IPS-20b (cell line): ENCODE data around the gene FCGR3A.
A peak's percentile ranks its signal among the peaks of the same experiment; 100 is the strongest.
"Not testable (repeated sequence)": the region's sequence is repeated elsewhere in the genome, so short reads cannot be mapped to it uniquely, and the experiment has no call there.

Experiments
- H3K27ac ChIP-seq: one replicate; pipeline ENCODE4 v1.5.1; 2013; ENCODE audit warnings: low read length
- H3K27me3 ChIP-seq: 2 replicates; pipeline ENCODE4 v1.6.1; 2013; ENCODE audit warnings: mild to moderate bottlenecking, low read length, inconsistent platforms; ENCODE audit not compliant: insufficient read depth
- H3K36me3 ChIP-seq: 2 replicates; pipeline ENCODE4 v1.6.1; 2013; ENCODE audit warnings: low read depth, mild to moderate bottlenecking, inconsistent platforms, low read length, moderate library complexity; ENCODE audit not compliant: insufficient read depth
- H3K4me1 ChIP-seq: 2 replicates; pipeline ENCODE4 v1.6.1; 2013; ENCODE audit warnings: mild to moderate bottlenecking, control low read depth, inconsistent platforms, low read length, moderate library complexity; ENCODE audit not compliant: insufficient read depth
- H3K4me3 ChIP-seq: 2 replicates; pipeline ENCODE4 v1.5.1; 2013; ENCODE audit warnings: mild to moderate bottlenecking, low read length, inconsistent platforms
- H3K9ac ChIP-seq: 2 replicates; pipeline ENCODE4 v1.6.1; 2013; ENCODE audit warnings: low read depth, mild to moderate bottlenecking, inconsistent platforms, low read length, moderate library complexity
- H3K9me3 ChIP-seq: 2 replicates; pipeline ENCODE4 v1.6.1; 2013; ENCODE audit warnings: mild to moderate bottlenecking, low read depth, low read length, inconsistent platforms; ENCODE audit not compliant: insufficient read depth

The FCGR3A gene

DNA sequence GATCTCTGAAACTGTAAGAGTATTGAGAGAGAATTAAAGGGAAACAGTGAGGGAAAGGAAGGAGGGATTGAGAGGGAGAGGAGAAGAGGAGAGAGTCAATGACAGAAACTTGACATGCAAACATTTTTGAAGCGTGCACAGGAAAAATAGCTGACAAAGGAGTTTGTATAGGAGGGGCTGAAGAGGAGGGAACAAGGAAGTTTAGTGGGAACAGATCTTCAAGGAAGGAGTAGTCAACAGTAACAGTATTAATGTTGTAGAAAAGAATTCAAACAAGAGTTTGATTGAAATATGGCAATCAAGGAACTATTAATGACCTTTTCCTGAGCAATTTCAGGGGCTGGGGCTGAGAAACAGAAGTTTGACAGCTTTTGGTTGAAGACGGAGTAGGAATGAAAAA, 4.0 kb upstream of the FCGR3A start:
- H3K27me3 ChIP-seq, H3K27ac ChIP-seq, H3K4me1 ChIP-seq, H3K9me3 ChIP-seq, H3K36me3 ChIP-seq, H3K9ac ChIP-seq, H3K4me3 ChIP-seq: not testable (repeated sequence)

DNA sequence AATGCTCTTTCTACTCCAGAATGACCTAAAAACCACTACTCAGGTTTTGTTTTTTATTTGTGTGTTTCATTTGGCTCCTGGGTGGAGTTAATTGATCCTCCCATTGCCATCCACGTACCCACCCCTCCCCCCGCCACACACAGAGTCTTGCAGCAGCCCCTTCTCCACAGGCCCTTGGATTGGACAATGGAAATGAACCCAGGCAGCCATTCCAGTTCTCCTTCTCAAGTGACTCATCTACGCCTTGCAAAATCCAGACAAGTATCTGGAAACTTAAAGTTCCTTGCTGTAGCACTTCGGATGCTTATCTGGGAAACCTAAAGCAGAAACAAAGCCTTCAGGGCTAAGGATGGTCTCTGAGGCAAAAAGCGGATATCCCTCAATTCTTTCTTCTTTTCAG, 1.3 kb upstream of the FCGR3A start:
- H3K4me3 ChIP-seq, H3K27me3 ChIP-seq: not testable (repeated sequence)

DNA sequence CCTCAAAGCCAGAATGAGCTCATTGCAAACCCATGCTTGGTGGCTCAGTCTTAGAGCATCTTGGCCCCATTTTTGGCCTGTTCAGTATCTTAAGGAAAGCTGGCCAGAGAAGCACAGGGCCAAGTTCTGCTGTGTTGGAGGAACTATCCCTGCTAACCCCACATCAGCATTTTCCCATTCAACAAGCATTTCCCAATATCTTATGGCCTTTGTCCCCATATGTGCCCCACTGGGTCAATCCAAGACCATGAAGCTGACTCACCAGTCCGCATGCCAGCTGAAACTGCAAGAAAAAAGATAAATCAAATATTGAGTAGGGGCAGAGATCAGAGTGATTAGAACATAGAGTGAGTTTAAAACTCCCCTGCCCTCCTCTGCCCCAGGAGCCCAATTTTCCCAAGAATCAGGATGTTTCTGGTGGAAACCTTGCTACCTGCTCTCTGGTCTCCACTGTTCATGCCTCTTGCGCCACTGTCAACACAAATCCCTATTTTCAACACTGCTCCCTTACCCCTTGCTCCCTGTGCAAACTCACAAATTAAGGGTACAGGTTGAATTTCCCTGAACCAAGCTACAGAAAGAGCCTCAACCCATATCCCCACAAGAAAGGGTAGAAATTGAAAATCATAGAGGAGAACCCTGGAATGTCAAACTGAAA, 740 bp downstream of the FCGR3A start:
- not testable (repeated sequence) for H3K36me3 ChIP-seq, H3K4me1 ChIP-seq, H3K4me3 ChIP-seq, H3K9me3 ChIP-seq, H3K27me3 ChIP-seq, H3K9ac ChIP-seq, H3K27ac ChIP-seq

More for the DNA sequence above, 1.3 kb upstream of the FCGR3A start:
- not testable (repeated sequence) for H3K9me3 ChIP-seq, H3K4me1 ChIP-seq, H3K9ac ChIP-seq, H3K27ac ChIP-seq, H3K36me3 ChIP-seq

DNA sequence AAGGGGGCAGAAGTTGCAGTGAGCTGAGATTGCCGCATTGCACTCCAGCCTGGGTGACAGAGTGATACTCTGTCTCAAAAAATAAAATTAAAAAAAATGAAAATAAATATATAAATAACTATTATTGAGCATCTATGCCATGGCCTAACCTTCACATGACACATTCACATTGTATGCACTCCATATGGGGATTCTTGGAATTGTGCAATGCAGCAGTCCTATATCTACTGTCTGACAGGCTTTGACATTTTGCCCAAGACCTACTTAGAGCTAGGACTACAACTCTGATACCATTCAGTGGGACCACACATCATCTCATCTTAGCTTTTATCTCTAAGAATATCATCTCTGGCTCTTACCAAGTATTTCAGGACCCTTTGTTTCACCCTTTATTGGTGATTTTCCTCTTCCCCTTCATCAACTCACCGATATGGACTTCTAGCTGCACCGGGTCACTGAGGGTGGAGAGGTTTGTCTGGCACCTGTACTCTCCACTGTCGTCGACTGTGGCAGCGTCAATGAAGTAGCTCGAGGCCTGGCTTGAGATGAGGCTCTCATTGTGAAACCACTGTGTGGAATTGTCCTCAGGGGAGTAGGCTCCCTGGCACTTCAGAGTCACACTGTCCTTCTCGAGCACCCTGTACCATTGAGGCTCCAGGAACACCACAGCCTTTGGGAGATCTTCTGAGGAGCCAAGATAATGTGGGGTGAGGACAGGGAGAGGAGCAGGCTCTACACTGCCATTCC, 1.4 kb downstream of the FCGR3A start:
- H3K9ac ChIP-seq, H3K27ac ChIP-seq, H3K27me3 ChIP-seq, H3K9me3 ChIP-seq, H3K4me3 ChIP-seq, H3K4me1 ChIP-seq, H3K36me3 ChIP-seq: not testable (repeated sequence)

DNA sequence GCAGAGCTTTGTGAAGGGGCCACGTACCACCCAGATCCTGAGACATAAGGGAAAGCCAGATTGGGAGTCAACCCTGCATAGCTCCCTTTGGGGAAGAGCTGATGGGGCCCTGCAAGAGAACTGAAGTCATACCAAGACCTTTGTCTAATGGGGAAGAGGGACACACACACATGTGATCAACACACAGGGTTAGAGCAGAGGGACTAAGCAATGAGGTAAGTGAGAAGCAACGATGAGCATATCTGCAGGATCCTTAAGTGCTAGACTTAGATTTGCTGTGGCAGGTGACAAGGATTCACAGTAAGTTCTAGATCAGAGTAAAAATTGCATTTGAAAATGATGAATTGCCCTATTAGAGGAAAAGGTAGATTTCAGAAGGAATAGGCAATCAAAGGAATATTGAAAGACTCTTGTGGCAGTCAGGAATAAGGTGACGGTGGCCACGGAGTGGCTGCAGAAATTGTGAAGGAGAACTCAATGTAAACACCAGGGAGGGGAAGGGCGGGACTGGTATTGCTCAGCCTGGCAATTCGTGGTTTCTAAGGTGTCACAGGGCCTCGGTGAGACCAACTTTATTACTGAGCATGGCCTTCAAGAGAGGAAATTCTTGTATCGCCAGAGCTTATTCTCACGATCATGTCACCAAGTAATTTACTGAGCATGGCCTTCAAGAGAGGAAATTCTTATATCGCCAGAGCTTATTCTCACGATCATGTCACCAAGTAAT, 4.5 kb downstream of the FCGR3A start:
- peaks cover 21% of the 10 kb centered on the region for H3K27me3 ChIP-seq
- not testable (repeated sequence) for H3K4me3 ChIP-seq, H3K36me3 ChIP-seq, H3K9ac ChIP-seq, H3K4me1 ChIP-seq, H3K9me3 ChIP-seq, H3K27ac ChIP-seq

DNA sequence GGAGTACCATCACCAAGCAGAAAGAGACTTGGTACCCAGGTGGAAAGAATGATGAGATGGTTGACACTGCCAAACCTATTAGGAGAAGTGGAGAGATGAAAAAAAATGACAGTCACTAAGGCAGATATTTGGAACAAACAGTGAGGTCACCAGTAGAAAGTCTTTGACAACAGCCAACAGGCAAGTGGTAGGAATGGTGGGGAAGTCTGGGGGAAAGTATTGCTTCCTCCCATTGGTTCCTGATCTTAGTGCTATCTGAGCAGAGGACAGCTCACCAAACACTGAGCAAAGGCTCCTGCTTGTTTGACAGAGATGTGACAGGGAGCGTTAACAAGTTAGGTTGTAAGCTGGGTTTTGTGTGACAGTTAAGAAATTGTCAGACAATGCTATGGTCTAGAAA, 6.5 kb downstream of the FCGR3A start:
- H3K9ac ChIP-seq, H3K9me3 ChIP-seq, H3K27ac ChIP-seq, H3K4me1 ChIP-seq, H3K36me3 ChIP-seq, H3K4me3 ChIP-seq: not testable (repeated sequence)
- H3K27me3 ChIP-seq, result peaks cover 26% of the 10 kb centered on the region

DNA sequence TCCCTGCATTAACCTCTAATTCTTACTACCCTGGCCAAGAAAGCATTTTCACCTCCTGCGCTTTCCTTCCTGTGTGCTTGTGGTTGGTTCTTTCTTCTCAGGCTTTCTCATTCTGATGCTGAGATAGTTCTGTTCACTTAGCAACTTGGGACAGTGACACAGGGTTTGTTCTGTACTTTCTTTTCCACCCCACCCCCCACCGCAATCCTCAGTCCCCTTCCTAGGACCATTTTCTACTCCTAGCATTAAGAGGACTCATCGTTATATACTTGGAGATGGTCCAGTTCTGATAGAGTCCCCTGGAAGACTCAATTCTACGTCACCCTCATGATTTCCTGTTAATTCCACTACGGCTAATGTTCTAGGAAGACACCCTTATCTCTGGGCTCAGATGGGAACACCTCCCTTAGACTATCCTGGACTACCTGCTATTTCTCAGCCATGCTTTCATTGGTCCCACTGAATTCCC, 7.5 kb downstream of the FCGR3A start:
- peaks cover 26% of the 10 kb centered on the region for H3K27me3 ChIP-seq
- H3K4me1 ChIP-seq, H3K36me3 ChIP-seq, H3K27ac ChIP-seq, H3K9ac ChIP-seq, H3K4me3 ChIP-seq, H3K9me3 ChIP-seq: not testable (repeated sequence)

DNA sequence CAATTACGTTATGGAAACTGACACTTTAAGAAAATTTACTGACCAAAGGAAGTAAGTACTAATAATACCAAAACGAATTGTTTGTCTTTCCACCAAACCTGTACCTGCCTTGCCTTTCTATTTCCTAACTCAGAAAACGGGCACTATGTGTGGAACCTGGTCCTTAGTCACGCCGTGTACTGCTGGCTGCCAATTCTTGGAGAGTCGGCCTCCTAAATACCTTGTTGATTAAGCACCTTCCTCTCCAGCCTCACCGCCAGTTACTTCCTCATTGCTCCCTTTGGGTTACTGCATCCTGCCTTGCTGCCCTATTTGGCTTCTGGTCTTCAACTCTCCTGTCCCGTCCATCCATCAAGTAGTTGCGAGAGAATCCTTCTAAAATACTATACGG, 9.1 kb downstream of the FCGR3A start:
- H3K27ac ChIP-seq, H3K9ac ChIP-seq: not testable (repeated sequence)
- peaks cover 26% of the 10 kb centered on the region for H3K27me3 ChIP-seq

DNA sequence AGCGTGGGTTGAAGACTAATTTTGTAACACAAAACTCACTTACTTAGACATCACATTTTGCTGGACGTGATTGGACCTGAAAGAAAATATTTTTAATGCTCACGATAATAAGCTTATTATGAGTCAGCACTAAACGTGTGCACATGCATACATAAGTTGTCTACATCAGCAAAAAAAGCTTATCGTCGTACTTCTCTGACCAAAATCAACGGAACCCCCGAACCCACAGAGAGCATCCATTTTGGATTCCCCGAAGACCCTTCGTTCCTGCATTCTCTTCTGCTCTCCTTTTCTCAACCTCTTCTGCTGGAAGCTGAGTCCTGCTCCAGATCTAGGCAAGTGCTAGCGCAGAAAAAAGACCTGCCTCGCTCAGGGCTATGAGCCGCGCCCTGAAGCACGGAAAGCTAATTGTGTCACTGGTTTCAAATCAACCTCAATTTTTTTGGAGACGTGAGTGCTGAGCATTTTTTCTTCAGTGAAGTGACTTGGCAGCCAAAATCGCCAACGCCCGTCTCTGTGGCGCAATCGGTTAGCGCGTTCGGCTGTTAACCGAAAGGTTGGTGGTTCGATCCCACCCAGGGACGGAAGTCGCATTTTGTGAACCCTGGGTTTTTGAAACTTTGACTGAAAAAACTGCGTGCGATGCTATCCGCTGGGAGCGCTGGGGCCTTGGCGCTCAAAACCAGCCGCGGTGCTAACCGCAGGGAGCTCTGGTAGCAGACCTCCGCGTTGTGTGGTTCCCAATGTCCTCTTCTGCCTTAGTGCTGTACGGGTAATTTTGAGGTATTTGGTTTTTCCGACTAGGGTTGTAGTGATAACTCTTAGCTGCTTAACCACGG, 9.7 kb downstream of the FCGR3A start:
- H3K36me3 ChIP-seq, H3K9me3 ChIP-seq, H3K4me1 ChIP-seq, H3K27ac ChIP-seq: not testable (repeated sequence)
- H3K27me3 ChIP-seq, result peaks cover 26% of the 10 kb centered on the region
- H3K4me3 ChIP-seq, result peak overlapping the region; percentile 99
- peak overlapping the region; percentile 90 for H3K9ac ChIP-seq

More for the DNA sequence above, 9.1 kb downstream of the FCGR3A start:
- H3K36me3 ChIP-seq, H3K4me1 ChIP-seq, H3K9me3 ChIP-seq: not testable (repeated sequence)
- H3K4me3 ChIP-seq, result peak overlapping the region; percentile 99

DNA sequence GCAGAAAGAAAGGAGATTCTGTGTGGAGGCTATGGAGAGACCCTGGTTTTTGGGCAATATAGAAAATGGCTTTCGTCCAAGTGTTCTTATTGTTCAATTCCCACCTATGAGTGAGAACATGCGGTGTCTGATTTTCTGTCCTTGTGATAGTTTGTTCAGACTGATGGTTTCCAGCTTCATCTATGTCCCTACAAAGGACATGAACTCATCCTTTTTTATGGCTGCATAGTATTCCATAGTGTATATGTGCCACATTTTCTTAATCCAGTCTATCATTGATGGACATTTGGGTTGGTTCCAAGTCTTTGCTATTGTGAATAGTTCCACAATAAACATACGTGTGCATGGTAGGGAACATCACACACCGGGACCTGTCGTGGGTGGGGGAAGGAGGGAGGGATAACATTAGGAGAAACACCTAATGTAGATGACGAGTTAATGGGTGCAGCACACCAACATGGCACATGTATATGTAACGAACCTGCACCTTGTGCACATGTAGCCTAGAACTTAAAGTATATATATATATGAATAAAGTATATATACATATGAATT, 10.6 kb downstream of the FCGR3A start:
- H3K27ac ChIP-seq, H3K4me1 ChIP-seq, H3K9ac ChIP-seq, H3K9me3 ChIP-seq, H3K36me3 ChIP-seq: not testable (repeated sequence)
- Histone ChIP-seq H3K27me3 (peaks cover 26% of the 10 kb centered on the region), H3K4me3 (peak overlapping the region; percentile 99)

DNA sequence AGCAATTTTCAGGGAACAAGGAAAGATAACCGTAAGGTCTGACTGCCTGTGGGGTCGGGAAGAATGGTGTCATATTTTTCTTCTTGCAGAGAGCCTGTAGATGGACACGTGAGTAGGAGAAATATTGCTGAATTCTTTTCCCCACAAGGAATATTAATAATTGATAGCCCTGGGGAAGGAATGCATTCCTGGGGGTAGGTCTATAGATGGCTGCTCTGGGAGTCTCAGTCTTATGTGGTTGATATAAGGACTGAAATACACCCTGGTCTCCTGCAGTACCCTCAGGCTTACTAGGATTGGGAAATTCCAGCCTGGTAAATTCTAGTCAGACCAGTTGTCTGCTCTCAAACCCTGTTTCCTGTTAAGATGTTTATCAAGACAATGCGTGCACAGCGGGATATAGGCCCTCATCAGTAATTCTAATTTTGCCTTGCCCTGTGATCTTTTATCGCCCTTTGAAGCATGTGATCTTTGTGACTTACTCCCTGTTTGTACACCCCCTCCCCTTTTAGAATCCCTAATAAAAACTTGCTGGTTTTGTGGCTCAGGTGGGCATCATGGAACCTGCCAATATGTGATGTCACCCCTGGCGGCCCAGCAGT, 12.4 kb downstream of the FCGR3A start:
- not testable (repeated sequence) for H3K4me1 ChIP-seq, H3K27ac ChIP-seq, H3K36me3 ChIP-seq, H3K9ac ChIP-seq, H3K9me3 ChIP-seq
- H3K4me3 ChIP-seq, result peak overlapping the region; percentile 25; the same call in 1 of the 2 replicates
- H3K27me3 ChIP-seq, result peaks cover 28% of the 10 kb centered on the region
